ENCODE results near the gene ABHD8.
A peak's percentile ranks its signal among the peaks of the same experiment; 100 is the strongest.

ABHD8 gene

GRCh38 chr19:17318966-17319365, 15.7 kb upstream of the ABHD8 start:
- TF ChIP-seq NFIC (IDR thresholded peaks at IDR 0.05) (no peak), MAX (IDR thresholded peaks at IDR 0.05) (no peak), EP300 (IDR thresholded peaks at IDR 0.05; ENCODE audit: borderline replicate concordance) (no peak), TEAD4 (IDR thresholded peaks at IDR 0.05) (no peak)

- TF ChIP-seq CEBPB (IDR thresholded peaks at IDR 0.05): no peak
- TF ChIP-seq YY1 (IDR thresholded peaks at IDR 0.05; ENCODE audit: low read depth): no peak
- no peak for TF ChIP-seq TEAD4 (IDR thresholded peaks at IDR 0.05)
- no peak for TF ChIP-seq RAD21 (IDR thresholded peaks at IDR 0.05; ENCODE audit: low read depth)
- no peak for TF ChIP-seq MAX (IDR thresholded peaks at IDR 0.05)
- TF ChIP-seq CREB1 (IDR thresholded peaks at IDR 0.05; ENCODE audit: low read depth): no peak
- TF ChIP-seq ZBTB7A (IDR thresholded peaks at IDR 0.05; ENCODE audit: low read depth): no peak
- TF ChIP-seq REST (IDR thresholded peaks at IDR 0.05; ENCODE audit: low read depth): no peak
- no peak for TF ChIP-seq EP300 (IDR thresholded peaks at IDR 0.05; ENCODE audit: borderline replicate concordance)
- no peak for TF ChIP-seq NFIC (IDR thresholded peaks at IDR 0.05)
Observed at GRCh38 chr19:17314007-17314593, 10.9 kb upstream of the ABHD8 start.

GRCh38 chr19:17312189-17313113, 9.2 kb upstream of the ABHD8 start:
- no peak for TF ChIP-seq MAX (IDR thresholded peaks at IDR 0.05)
- TF ChIP-seq TCF12 (IDR thresholded peaks at IDR 0.05; ENCODE audit: low read depth): no peak
- no peak for TF ChIP-seq FOXM1 (IDR thresholded peaks at IDR 0.05; ENCODE audit: borderline replicate concordance, low read depth)
- TF ChIP-seq CREB1 (IDR thresholded peaks at IDR 0.05; ENCODE audit: low read depth): no peak

- TF ChIP-seq USF1 (IDR thresholded peaks at IDR 0.05): no peak
- TF ChIP-seq RAD21 (IDR thresholded peaks at IDR 0.05; ENCODE audit: low read depth): no peak
- TF ChIP-seq TAF1 (IDR thresholded peaks at IDR 0.05; ENCODE audit: low read depth): no peak
- peak; percentile 43; the same call in 1 of the 2 replicates for TF ChIP-seq TEAD4 (IDR thresholded peaks at IDR 0.05)
Observed at GRCh38 chr19:17311455-17312188, 8.4 kb upstream of the ABHD8 start.

- peak; percentile 98; the same call in 1 of the 2 replicates for TF ChIP-seq ZBTB7A (IDR thresholded peaks at IDR 0.05; ENCODE audit: low read depth)
- no peak for TF ChIP-seq TCF12 (IDR thresholded peaks at IDR 0.05; ENCODE audit: low read depth)
Observed at GRCh38 chr19:17309965-17310461, 6.8 kb upstream of the ABHD8 start.

GRCh38 chr19:17309198-17309964, 6.2 kb upstream of the ABHD8 start, which contains the start of gene DDA1:
Gene DDA1 (plus strand): TSS chr19:17309563. CDS start chr19:17309655, 92 bp downstream.
- no peak for TF ChIP-seq FOXM1 (IDR thresholded peaks at IDR 0.05; ENCODE audit: borderline replicate concordance, low read depth)
- TF ChIP-seq YY1 (IDR thresholded peaks at IDR 0.05; ENCODE audit: low read depth): peak; percentile 74
- peak; percentile 82 for TF ChIP-seq TAF1 (IDR thresholded peaks at IDR 0.05; ENCODE audit: low read depth)
- TF ChIP-seq TCF12 (IDR thresholded peaks at IDR 0.05; ENCODE audit: low read depth): peak; percentile 9

- TF ChIP-seq YY1 (IDR thresholded peaks at IDR 0.05; ENCODE audit: low read depth): no peak
- no peak for TF ChIP-seq CEBPB (IDR thresholded peaks at IDR 0.05)
- TF ChIP-seq NFIC (IDR thresholded peaks at IDR 0.05): no peak
- no peak for TF ChIP-seq TCF12 (IDR thresholded peaks at IDR 0.05; ENCODE audit: low read depth)
- TF ChIP-seq FOXM1 (IDR thresholded peaks at IDR 0.05; ENCODE audit: borderline replicate concordance, low read depth): no peak
- no peak for TF ChIP-seq CREB1 (IDR thresholded peaks at IDR 0.05; ENCODE audit: low read depth)
- no peak for TF ChIP-seq EGR1 (IDR thresholded peaks at IDR 0.05)
- TF ChIP-seq USF1 (IDR thresholded peaks at IDR 0.05): no peak
- no peak for TF ChIP-seq REST (IDR thresholded peaks at IDR 0.05; ENCODE audit: low read depth)
- TF ChIP-seq EP300 (IDR thresholded peaks at IDR 0.05; ENCODE audit: borderline replicate concordance): no peak
- no peak for TF ChIP-seq ZBTB7A (IDR thresholded peaks at IDR 0.05; ENCODE audit: low read depth)
Observed at GRCh38 chr19:17307876-17308377, 4.7 kb upstream of the ABHD8 start.
